IMR-90 (cell line): Measurements from ENCODE around the gene ARMC9. TPM values are rescaled to one million over a fixed set of nuclear protein-coding genes. Genes with fewer than 3 reads are reported as not detected.

ENCODE experiments used
- ATAC-seq: fragments of 200-7000 bp; cut with Tn5 transposase; 2 replicates; pipeline ENCODE4 v1.9.1; 2020; ENCODE audit warnings: low read depth, mild to moderate bottlenecking, moderate library complexity
- BruUV-seq: library from RNA; stranded (reverse); fragments of 400-500 nt; replicated peaks from 2 replicates; lab custom pipeline; 2021; lab: Mats Ljungman, UMichigan
- CTCF ChIA-PET: fragments of 300-600 bp; formaldehyde crosslinking; extraction: SDS; loops from one replicate; lab custom pipeline; 2021; ENCODE audit warnings: antibody characterized with exemption; lab: Yijun Ruan, JAX
- POLR2A ChIA-PET: fragments of 300-600 bp; sonication (Branson Sonifier 250); formaldehyde crosslinking; loops from one replicate; lab custom pipeline; 2022; ENCODE audit warnings: antibody characterized with exemption; ENCODE audit not compliant: unreplicated experiment; lab: Charles Lee
- DNase-seq: peaks from one replicate; pipeline ENCODE4 v3.0.0; 2013
- H2AFZ ChIP-seq: replicated peaks from 2 replicates; pipeline ENCODE3; 2013; ENCODE audit warnings: low read length, mild to moderate bottlenecking; ENCODE audit not compliant: poor library complexity
- H2AK5ac ChIP-seq: 2 replicates; pipeline ENCODE4 v1.6.1; 2013; ENCODE audit warnings: low read depth, low read length, inconsistent platforms
- H2AK9ac ChIP-seq: replicated peaks from 2 replicates; pipeline ENCODE3; 2013; ENCODE audit warnings: mild to moderate bottlenecking, low read depth, low read length, moderate library complexity; ENCODE audit not compliant: poor library complexity
- H2BK120ac ChIP-seq: 2 replicates; pipeline ENCODE4 v1.6.1; 2013; ENCODE audit warnings: low read depth, low read length, inconsistent platforms
- H2BK15ac ChIP-seq: 3 replicates; pipeline ENCODE4 v1.6.1; 2013; ENCODE audit warnings: low read depth, low read length, inconsistent platforms
- H2BK20ac ChIP-seq: 2 replicates; pipeline ENCODE4 v1.6.1; 2013; ENCODE audit warnings: low read depth, mild to moderate bottlenecking, inconsistent platforms, low read length, moderate library complexity
- H2BK5ac ChIP-seq: 2 replicates; pipeline ENCODE4 v1.6.1; 2013; ENCODE audit warnings: mild to moderate bottlenecking, low read depth, low read length, inconsistent platforms; ENCODE audit not compliant: poor library complexity, severe bottlenecking
- H3K14ac ChIP-seq: replicated peaks from 2 replicates; pipeline ENCODE4 v1.6.1; 2013; ENCODE audit warnings: low read depth, low read length, inconsistent platforms
- H3K18ac ChIP-seq: 2 replicates; pipeline ENCODE4 v1.6.1; 2013; ENCODE audit warnings: low read depth, low read length, control low read depth
- H3K23ac ChIP-seq: 2 replicates; pipeline ENCODE4 v1.6.1; 2013; ENCODE audit warnings: low read depth, low read length, inconsistent platforms
- H3K27ac ChIP-seq: 2 replicates; pipeline ENCODE4 v1.5.1; 2013; ENCODE audit warnings: mild to moderate bottlenecking, control low read depth, low read length; ENCODE audit not compliant: insufficient read depth
- H3K27me3 ChIP-seq: 2 replicates; pipeline ENCODE4 v1.6.1; 2013; ENCODE audit warnings: low read length; ENCODE audit not compliant: control insufficient read depth, insufficient read depth
- H3K36me3 ChIP-seq: 2 replicates; pipeline ENCODE4 v1.6.1; 2013; ENCODE audit warnings: low read length, mixed read lengths; ENCODE audit not compliant: control insufficient read depth, insufficient read depth
- H3K4ac ChIP-seq: 2 replicates; pipeline ENCODE4 v1.6.1; 2013; ENCODE audit warnings: low read depth, low read length, inconsistent platforms
- H3K4me1 ChIP-seq: 2 replicates; pipeline ENCODE4 v1.6.1; 2013; ENCODE audit warnings: low read length, mixed read lengths; ENCODE audit not compliant: control insufficient read depth, insufficient read depth
- H3K4me2 ChIP-seq: 2 replicates; pipeline ENCODE4 v1.6.1; 2013; ENCODE audit warnings: low read depth, mild to moderate bottlenecking, control low read depth, low read length, moderate library complexity
- H3K4me3 ChIP-seq: 2 replicates; pipeline ENCODE4 v1.5.1; 2013; ENCODE audit warnings: low read depth, mild to moderate bottlenecking, control low read depth, low read length, moderate library complexity; ENCODE audit not compliant: insufficient read depth
- H3K56ac ChIP-seq: 2 replicates; pipeline ENCODE4 v1.6.1; 2013; ENCODE audit warnings: low read length, inconsistent platforms; ENCODE audit not compliant: insufficient read depth; ENCODE audit errors: extremely low read depth
- H3K79me1 ChIP-seq, 2 experiments: 2 replicates each; pipeline ENCODE4 v1.6.1; 2013; ENCODE audit warnings: low read length in 2 of 2, inconsistent platforms in 1 of 2, low read depth in 1 of 2
- H3K9ac ChIP-seq: 2 replicates; pipeline ENCODE4 v1.6.1; 2013; ENCODE audit warnings: low read depth, low read length, control low read depth
- H3K9me1 ChIP-seq: 2 replicates; pipeline ENCODE4 v1.6.1; 2013; ENCODE audit warnings: low read length, inconsistent platforms; ENCODE audit not compliant: insufficient read depth
- H3K9me3 ChIP-seq: 2 replicates; pipeline ENCODE4 v1.6.1; 2013; ENCODE audit warnings: low read length; ENCODE audit not compliant: control insufficient read depth, insufficient read depth
- H4K20me1 ChIP-seq: 2 replicates; pipeline ENCODE4 v1.6.1; 2013; ENCODE audit warnings: low read length, inconsistent platforms; ENCODE audit not compliant: insufficient read depth
- H4K5ac ChIP-seq: 2 replicates; pipeline ENCODE4 v1.6.1; 2013; ENCODE audit warnings: mild to moderate bottlenecking, low read depth, low read length, control low read depth
- H4K8ac ChIP-seq, 2 experiments: 2 replicates each; pipeline ENCODE4 v1.6.1; 2013; ENCODE audit warnings: low read depth in 2 of 2, low read length in 2 of 2, control low read depth in 1 of 2, inconsistent platforms in 1 of 2
- H4K91ac ChIP-seq: 2 replicates; pipeline ENCODE4 v1.6.1; 2013; ENCODE audit warnings: low read depth, low read length, inconsistent platforms; ENCODE audit not compliant: insufficient read depth
- CEBPB ChIP-seq: IDR thresholded peaks from 2 replicates; pipeline ENCODE4 v1.6.1; 2012; ENCODE audit warnings: low read depth, low read length, improper control_type of control experiment
- CHD1 ChIP-seq: IDR thresholded peaks from 2 replicates; pipeline ENCODE4 v1.6.1; 2012; ENCODE audit warnings: low read depth, low read length, improper control_type of control experiment
- MXI1 ChIP-seq: IDR thresholded peaks from 2 replicates; pipeline ENCODE4 v1.6.1; 2012; ENCODE audit warnings: low read depth, mild to moderate bottlenecking, low read length, moderate library complexity, borderline replicate concordance
- POLR2A ChIP-seq: IDR thresholded peaks from 2 replicates; pipeline ENCODE4 v1.6.1; 2012; ENCODE audit warnings: mild to moderate bottlenecking, low read depth, low read length
- RAD21 ChIP-seq: IDR thresholded peaks from 2 replicates; pipeline ENCODE4 v1.6.1; 2012; ENCODE audit warnings: low read length, improper control_type of control experiment
- SMC3 ChIP-seq: fragments of 150-350 bp; IDR thresholded peaks from 2 replicates; pipeline ENCODE4 v1.6.1; 2016; ENCODE audit warnings: low read depth, mild to moderate bottlenecking, antibody characterized with exemption, low read length, moderate library complexity
- WGBS, 2 experiments: methylation state at CpG; one replicate each; pipeline versions ENCODE4 v1.1.5 to v1.1.7; 2013; ENCODE audit warnings: missing lambda C conversion rate in 2 of 2; ENCODE audit not compliant: insufficient read length in 1 of 2; ENCODE audit errors: extremely low coverage in 2 of 2; 5-methylcytosine and 5-hydroxymethylcytosine counted together
- dilution Hi-C: fragments of 300-500 bp; cut with HindIII; formaldehyde crosslinking; loops from one replicate; pipeline ENCODE4 v1.14.3; 2018; ENCODE audit warnings: low sequenced_read_pairs; ENCODE audit not compliant: unreplicated experiment
- in situ Hi-C: fragments of 300-500 bp; cut with MboI; formaldehyde crosslinking; loops from 3 replicates; pipeline ENCODE4 v1.14.3; 2019; ENCODE audit warnings: low sequenced_read_pairs, inconsistent platforms, mixed read lengths
- intact Hi-C: fragments of 100-400 bp; cut with micrococcal nuclease; formaldehyde crosslinking; loops from 2 replicates; pipeline ENCODE4 v1.10.0; 2022
- polyA plus RNA-seq, 3 experiments: library from polyadenylated mRNA; depleted of rRNA; stranded (reverse); fragments of >200 nt; gene quantifications; 2 replicates each; pipeline ENCODE4 v1.2.3, GENCODE V29; 2012; ENCODE audit warnings: low replicate concordance in 1 of 3
- total RNA-seq: library from RNA; depleted of rRNA; stranded (reverse); fragments of >200 nt; gene quantifications from 2 replicates; pipeline ENCODE4 v1.2.3, GENCODE V29; 2012
- TF ChIP-seq, protein P1 (sequence below): conservative IDR thresholded peaks from 2 replicates; pipeline ENCODE4 v1.5.1; 2012; ENCODE audit warnings: mild to moderate bottlenecking, low read depth, low read length, improper control_type of control experiment

The ARMC9 gene
- total and polyA plus RNA-seq, 2 of the 4 experiments (the other 2 are of a cell fraction), result 36.0 to 46.6 TPM

- Histone ChIP-seq H3K14ac (peak overlapping the region; percentile 34; the same call in 1 of the 2 replicates), H3K27me3 (no peaks in the 10 kb centered on the region), H2AK9ac (peak overlapping the region; percentile 45), H3K4me1 (peaks cover 20% of the 10 kb centered on the region), H3K4me3 (no peak overlapping the region), H3K9ac (no peak overlapping the region), H2BK15ac (no peak overlapping the region), H3K9me3 (no peaks in the 10 kb centered on the region), H3K9me1 (peaks cover 8% of the 10 kb centered on the region; the same call in 1 of the 2 replicates), H3K79me1 (peaks cover 0 to 10% of the 10 kb centered on the region in 2 experiments; a peak in 1 of 4 replicates), H3K36me3 (peaks cover 7% of the 10 kb centered on the region; the same call in 1 of the 2 replicates), H2AK5ac (peak overlapping the region; percentile 71; the same call in 1 of the 2 replicates), H2AFZ (no peak overlapping the region), H3K27ac (peak overlapping the region; percentile 36; the same call in 1 of the 2 replicates), H4K5ac (peak overlapping the region; percentile 60; the same call in 1 of the 2 replicates), H3K23ac (peak overlapping the region; percentile 52; the same call in 1 of the 2 replicates), H2BK120ac (peak overlapping the region; percentile 56), H3K56ac (no peak overlapping the region), H4K91ac (peak overlapping the region; percentile 51; the same call in 1 of the 2 replicates), H3K4ac (peak overlapping the region; percentile 68), H3K4me2 (no peak overlapping the region), H3K18ac (peak overlapping the region; percentile 36; the same call in 1 of the 2 replicates), H2BK5ac (no peak overlapping the region), H2BK20ac (peak overlapping the region; percentile 17; the same call in 1 of the 2 replicates), H4K8ac (peak overlapping the region in 1 of 2 experiments; percentile 62; a peak in 1 of 4 replicates), H4K20me1 (no peaks in the 10 kb centered on the region)
- POLR2A ChIA-PET, result no interaction called here
- in situ Hi-C loops, result loop anchor here (5.0 kb wide), 1 partner anchor 185 kb away; no protein-coding TSS in a partner anchor
- dilution Hi-C loops, result no loop called here
- DNase-seq, result peak; percentile 79
- peak; percentile 75 for ATAC-seq
- 100% methylated on average over 2 of the region's 12 CpGs; no CpG with 5 or more reads in 1 of the 2 experiments for WGBS, 2 experiments
- intact Hi-C loops, result loop anchor here (1.0 kb wide), 3 partner anchors 123 to 225 kb away; no protein-coding TSS in a partner anchor
- TF ChIP-seq MXI1 (peak; percentile 69; the same call in 1 of the 2 replicates), CHD1 (no peak), CEBPB (no peak), RAD21 (peak; percentile 87), POLR2A (0 out of 2 replicates have a peak, but pooled peaks have one; percentile 29), SMC3 (peak; percentile 73)
- TF ChIP-seq, protein P1, sequence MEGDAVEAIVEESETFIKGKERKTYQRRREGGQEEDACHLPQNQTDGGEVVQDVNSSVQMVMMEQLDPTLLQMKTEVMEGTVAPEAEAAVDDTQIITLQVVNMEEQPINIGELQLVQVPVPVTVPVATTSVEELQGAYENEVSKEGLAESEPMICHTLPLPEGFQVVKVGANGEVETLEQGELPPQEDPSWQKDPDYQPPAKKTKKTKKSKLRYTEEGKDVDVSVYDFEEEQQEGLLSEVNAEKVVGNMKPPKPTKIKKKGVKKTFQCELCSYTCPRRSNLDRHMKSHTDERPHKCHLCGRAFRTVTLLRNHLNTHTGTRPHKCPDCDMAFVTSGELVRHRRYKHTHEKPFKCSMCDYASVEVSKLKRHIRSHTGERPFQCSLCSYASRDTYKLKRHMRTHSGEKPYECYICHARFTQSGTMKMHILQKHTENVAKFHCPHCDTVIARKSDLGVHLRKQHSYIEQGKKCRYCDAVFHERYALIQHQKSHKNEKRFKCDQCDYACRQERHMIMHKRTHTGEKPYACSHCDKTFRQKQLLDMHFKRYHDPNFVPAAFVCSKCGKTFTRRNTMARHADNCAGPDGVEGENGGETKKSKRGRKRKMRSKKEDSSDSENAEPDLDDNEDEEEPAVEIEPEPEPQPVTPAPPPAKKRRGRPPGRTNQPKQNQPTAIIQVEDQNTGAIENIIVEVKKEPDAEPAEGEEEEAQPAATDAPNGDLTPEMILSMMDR, result peak; percentile 80
- CTCF ChIA-PET, result interaction anchor here (0.5 to 1.7 kb wide), 8 partner anchors 17 to 186 kb away, joined by 3 to 7 read pairs (median 4); no protein-coding TSS in a partner anchor
- no TSS peak for BruUV-seq
Measured at GRCh38 chr2:231227310-231228162, 29.1 kb downstream of the ARMC9 start.
